SK-N-MC (cell line): Measurements from ENCODE around the gene PLEKHO2.

Experiments
- EZH2 ChIP-seq: fragments of 200-600 bp; sonication (generic); IDR thresholded peaks from one replicate; pipeline ENCODE4 v1.6.1; 2017; ENCODE audit warnings: antibody characterized with exemption
- FOXP2 ChIP-seq: optimal IDR thresholded peaks from 2 replicates; pipeline ENCODE3; 2011; ENCODE audit warnings: mild to moderate bottlenecking, moderate library complexity; ENCODE audit not compliant: insufficient read depth; ENCODE audit errors: extremely low read length, control extremely low read depth
- POLR2AphosphoS5 ChIP-seq: IDR thresholded peaks from 2 replicates; pipeline ENCODE4 v1.6.1; 2012; ENCODE audit warnings: mild to moderate bottlenecking, low read depth, low read length, borderline replicate concordance

DNA sequence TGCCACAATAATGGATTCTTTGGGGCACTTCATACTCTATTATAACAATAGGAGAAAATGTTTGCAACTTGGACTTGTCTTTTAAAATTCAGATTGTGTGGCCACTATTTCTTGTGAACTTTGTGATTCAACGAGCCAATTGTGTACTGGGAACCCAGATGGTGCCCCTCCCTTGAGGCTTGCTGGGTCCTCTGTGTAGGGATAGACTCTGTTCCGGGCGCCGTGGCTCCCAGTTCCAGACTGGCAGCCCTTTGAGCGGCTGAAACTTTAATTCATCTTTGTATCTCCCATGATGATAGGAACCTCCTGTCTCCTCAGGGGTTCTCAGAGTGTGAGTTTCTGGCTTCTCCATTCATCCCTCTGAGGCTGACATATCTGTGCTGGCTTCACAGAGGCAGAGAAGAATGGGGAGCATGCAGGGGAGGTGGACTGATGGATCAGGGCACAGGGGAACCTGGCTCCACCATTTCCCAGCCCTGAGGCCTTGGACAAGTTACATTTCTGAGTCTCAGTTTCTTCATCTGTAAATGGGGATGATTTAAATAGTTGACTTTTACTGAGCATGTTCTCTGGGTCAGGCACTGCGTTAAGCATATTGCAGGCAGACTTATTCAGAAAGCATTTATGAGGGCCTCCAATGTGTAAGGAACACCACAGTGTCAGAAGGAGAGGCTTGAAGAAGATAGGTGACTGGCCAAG, 54.8 kb downstream of the PLEKHO2 start:
- no peak for TF ChIP-seq EZH2
- no peak for TF ChIP-seq POLR2AphosphoS5
- TF ChIP-seq FOXP2 = no peak
